Measurements from ENCODE around the gene CALM1. TPM values are rescaled to one million over a fixed set of nuclear protein-coding genes. Genes with fewer than 3 reads are reported as not detected.
"Not testable (repeated sequence)": the region's sequence is repeated elsewhere in the genome, so short reads cannot be mapped to it uniquely, and the experiment has no call there.

CALM1 gene
- total RNA-seq, 4 donors from 2014 or later = 106 to 240 (median 182) TPM

DNA sequence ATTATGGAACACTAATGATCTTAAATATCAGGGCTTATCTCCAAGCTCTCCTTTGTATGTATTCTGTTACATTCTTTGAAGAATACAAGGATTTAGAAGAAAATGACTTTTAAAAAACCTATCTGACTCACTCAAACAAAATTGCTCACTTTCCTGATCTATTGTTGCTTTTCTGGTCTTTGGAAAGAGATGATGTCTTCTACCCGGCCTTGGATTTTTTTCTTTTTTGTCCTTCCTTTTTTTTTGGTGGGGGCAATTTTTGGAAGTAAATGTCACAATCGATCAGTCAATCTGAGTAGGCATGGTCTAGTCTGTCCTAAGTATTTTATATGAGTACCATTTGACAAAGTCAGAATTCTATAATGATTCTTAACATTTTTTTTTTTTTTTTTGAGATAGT lies 10.5 kb upstream of the CALM1 start:
- no peak overlapping the region for H3K4me3 ChIP-seq (ENCODE audit: low read depth, poor library complexity, severe bottlenecking)
- intact Hi-C loops (cut with DNase I; ENCODE audit: low total_unique reads) = no loop called here
- TF ChIP-seq POLR2A (IDR thresholded peaks at IDR 0.05) = no peak
- TF ChIP-seq, protein P1, sequence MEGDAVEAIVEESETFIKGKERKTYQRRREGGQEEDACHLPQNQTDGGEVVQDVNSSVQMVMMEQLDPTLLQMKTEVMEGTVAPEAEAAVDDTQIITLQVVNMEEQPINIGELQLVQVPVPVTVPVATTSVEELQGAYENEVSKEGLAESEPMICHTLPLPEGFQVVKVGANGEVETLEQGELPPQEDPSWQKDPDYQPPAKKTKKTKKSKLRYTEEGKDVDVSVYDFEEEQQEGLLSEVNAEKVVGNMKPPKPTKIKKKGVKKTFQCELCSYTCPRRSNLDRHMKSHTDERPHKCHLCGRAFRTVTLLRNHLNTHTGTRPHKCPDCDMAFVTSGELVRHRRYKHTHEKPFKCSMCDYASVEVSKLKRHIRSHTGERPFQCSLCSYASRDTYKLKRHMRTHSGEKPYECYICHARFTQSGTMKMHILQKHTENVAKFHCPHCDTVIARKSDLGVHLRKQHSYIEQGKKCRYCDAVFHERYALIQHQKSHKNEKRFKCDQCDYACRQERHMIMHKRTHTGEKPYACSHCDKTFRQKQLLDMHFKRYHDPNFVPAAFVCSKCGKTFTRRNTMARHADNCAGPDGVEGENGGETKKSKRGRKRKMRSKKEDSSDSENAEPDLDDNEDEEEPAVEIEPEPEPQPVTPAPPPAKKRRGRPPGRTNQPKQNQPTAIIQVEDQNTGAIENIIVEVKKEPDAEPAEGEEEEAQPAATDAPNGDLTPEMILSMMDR (IDR thresholded peaks at IDR 0.05) = no peak
- DNase-seq (ENCODE audit: low spot score in 2 of 2) = no peak
- WGBS, 2 donors = 93 to 96% methylated on average over 2 of the region's 2 CpGs

DNA sequence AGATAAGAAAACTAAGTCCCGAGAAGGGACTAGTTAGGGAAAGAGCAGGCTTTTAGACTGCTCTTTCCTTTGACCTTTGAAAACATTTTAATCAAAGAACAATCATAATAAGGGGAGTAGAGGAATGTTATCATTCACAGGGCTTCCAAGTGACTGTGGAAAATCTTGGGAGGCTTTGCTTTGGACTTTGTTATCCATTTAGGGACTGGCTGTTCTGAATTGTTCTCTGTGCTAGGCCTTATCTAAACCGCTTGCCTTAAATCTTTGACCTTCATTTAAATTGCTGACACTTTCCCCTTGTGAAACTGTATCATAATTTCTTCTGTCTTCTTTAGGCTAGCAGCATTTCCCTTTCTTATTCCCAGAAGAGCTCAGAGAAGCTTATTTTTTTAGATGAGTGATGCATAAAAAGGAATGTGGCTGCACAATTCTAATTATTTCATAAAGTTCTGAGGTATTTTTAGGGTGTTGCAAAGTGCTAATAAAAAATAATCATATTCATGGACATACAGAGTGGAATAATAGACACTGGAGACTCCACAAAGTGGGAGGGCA lies 9.5 kb upstream of the CALM1 start:
- no peak for DNase-seq (ENCODE audit: low spot score in 2 of 2)
- intact Hi-C loops (cut with DNase I; ENCODE audit: low total_unique reads) = no loop called here
- 91 to 93% methylated on average over 2 of the region's 2 CpGs for WGBS, 2 donors
- no peak overlapping the region for H3K4me3 ChIP-seq (ENCODE audit: low read depth, poor library complexity, severe bottlenecking)
- no peak for TF ChIP-seq POLR2A (IDR thresholded peaks at IDR 0.05)
- TF ChIP-seq, protein P1 (IDR thresholded peaks at IDR 0.05) = no peak

DNA sequence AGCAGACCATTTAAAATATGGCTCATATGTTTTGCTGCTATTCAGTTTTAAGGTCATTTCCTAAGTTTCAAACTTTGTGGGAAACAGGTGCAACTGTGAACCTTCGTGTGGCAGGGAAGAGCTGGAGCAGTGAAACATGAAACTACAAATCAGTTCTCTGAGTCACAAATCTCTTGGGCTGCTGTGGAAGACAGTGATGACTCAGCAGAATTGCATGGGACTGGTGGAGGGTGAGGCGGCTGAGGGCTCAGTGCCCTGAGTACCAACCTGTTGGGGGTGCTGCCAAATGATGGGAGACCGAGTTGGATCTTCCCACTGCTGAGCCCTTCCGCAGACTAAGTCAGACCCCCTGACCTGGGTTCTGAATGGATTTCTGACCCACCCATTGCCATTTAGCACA lies 8.4 kb upstream of the CALM1 start:
- DNase-seq (ENCODE audit: low spot score in 2 of 2) = no peak
- intact Hi-C loops (cut with DNase I; ENCODE audit: low total_unique reads) = no loop called here
- no peak for TF ChIP-seq POLR2A (IDR thresholded peaks at IDR 0.05)
- TF ChIP-seq, protein P1 (IDR thresholded peaks at IDR 0.05) = no peak
- no peak overlapping the region for H3K4me3 ChIP-seq (ENCODE audit: low read depth, poor library complexity, severe bottlenecking)
- 50 to 55% methylated on average over 4 of the region's 4 CpGs for WGBS, 2 donors

DNA sequence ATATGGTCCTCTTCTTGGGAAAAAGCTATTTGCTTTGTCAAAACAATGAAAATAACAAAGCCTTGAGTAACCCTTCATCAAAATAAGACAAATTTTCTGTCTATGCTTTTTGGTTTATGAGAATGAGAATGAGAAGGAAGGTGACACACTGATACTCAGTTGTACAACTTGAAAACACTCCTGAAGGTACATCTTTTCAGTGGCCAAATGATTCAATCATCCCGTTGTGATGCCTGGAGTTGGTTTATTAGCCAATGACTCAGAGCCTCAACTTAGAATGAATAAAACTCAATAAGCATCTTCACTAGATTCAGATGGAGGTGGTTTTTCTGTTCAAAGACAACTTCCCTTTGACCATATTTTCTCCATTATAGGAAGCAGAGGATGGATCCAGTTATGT lies 7.8 kb upstream of the CALM1 start:
- 62 to 67% methylated on average over 1 of the region's 1 CpG for WGBS, 2 donors
- TF ChIP-seq POLR2A (IDR thresholded peaks at IDR 0.05) = no peak
- TF ChIP-seq, protein P1 (IDR thresholded peaks at IDR 0.05) = no peak
- intact Hi-C loops (cut with DNase I; ENCODE audit: low total_unique reads) = no loop called here
- no peak for DNase-seq (ENCODE audit: low spot score in 2 of 2)
- H3K4me3 ChIP-seq (ENCODE audit: low read depth, poor library complexity, severe bottlenecking) = no peak overlapping the region

DNA sequence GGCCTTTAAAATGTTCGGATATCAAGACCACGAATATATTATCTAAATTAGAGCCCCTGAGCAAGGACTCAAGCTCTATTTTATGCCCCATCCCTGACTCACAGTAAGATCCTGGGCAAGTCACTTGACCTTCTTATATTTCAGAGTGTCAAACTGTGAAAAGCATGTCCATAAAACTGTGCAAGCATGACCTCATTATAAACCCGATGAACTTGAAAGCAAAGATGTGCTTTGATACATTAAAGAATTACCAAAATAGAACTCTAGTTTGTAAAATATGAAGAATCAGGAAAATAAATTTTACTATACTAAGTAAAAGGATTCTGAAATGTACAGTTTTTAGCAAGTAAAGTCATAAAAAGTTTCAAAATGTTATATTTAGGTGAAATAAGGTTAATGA lies 2.9 kb upstream of the CALM1 start:
- WGBS, 2 donors = 79 to 81% methylated on average over 3 of the region's 3 CpGs
- H3K4me3 ChIP-seq (ENCODE audit: low read depth, poor library complexity, severe bottlenecking) = no peak overlapping the region
- no peak for DNase-seq (ENCODE audit: low spot score in 2 of 2)
- intact Hi-C loops (cut with DNase I; ENCODE audit: low total_unique reads) = no loop called here
- TF ChIP-seq, protein P1 (IDR thresholded peaks at IDR 0.05) = no peak
- TF ChIP-seq POLR2A (IDR thresholded peaks at IDR 0.05) = no peak

DNA sequence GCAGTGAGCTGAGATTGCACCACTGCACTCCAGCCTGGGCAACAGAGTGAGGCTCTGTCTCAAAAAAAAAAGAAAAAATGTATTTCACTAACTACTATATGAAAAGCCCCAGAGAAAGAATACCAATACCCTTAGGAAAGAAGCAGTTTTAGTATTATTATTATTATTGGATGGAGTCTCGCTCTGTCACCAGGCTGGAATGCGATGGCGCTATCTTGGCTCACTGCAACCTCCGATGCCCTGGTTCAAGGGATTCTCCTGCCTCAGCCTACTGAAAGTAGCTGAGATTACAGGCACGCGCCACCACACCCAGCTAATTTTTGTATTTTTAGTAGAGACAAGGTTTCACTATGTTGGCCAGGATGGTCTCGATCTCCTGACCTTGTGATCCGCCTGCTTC lies 2.0 kb upstream of the CALM1 start:
- intact Hi-C loops (cut with DNase I; ENCODE audit: low total_unique reads); H3K4me3 ChIP-seq (ENCODE audit: low read depth, poor library complexity, severe bottlenecking); DNase-seq (ENCODE audit: low spot score in 2 of 2): not testable (repeated sequence)
- WGBS, 2 donors = 98% methylated on average over 8 of the region's 8 CpGs

Measured in lower leg skin (tissue), 4 donors.